ENCODE measurements around the gene LCORL. TPM values are rescaled to one million over a fixed set of nuclear protein-coding genes. Genes with fewer than 3 reads are reported as not detected.

Gene LCORL
- polyA plus RNA-seq, 2 of the 4 experiments (the other 2 are of a cell fraction): 6.4 to 9.7 TPM

DNA sequence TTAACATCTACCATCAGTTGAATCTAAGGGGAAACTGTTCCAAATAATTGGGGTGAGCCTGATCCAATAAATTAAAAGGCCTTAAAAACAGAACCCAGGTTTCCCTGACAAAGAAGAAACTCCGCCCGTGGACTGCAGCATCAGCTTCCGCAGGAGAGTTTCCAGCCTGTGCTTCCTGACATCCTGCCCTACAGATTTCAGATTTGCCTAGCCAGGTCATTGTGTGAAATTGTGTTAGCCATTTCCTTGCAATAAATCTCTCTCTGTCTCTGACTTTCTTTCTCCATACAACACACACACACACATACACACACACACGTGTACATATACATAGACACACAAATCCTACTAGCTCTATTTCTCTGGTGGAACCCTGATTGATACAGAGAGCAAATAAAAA is 48.3 kb upstream of the LCORL start:
- DNase-seq (ENCODE audit: low read depth in 1 of 2, low spot score in 1 of 2) (no peak), FAIRE-seq (no peak), ATAC-seq (no peak)
- POLR2A ChIA-PET: no interaction called here
- H3K4me3 ChIP-seq: no peak overlapping the region
- WGBS (ENCODE audit: missing lambda C conversion rate): 24% methylated on average over 4 of the region's 4 CpGs
- no peak for TF ChIP-seq TP53 (CRISPR knock-in tag; IDR thresholded peaks at IDR 0.05)
- TF ChIP-seq HOXA7 (CRISPR knock-in tag; IDR thresholded peaks at IDR 0.05): no peak
- TF ChIP-seq CBX2 (IDR thresholded peaks at IDR 0.05; ENCODE audit: borderline replicate concordance, low read depth): no peak
- TF ChIP-seq SREBF2 (IDR thresholded peaks at IDR 0.05): no peak
- TF ChIP-seq ELK1 (IDR thresholded peaks at IDR 0.05; ENCODE audit: low read depth, low read length): no peak
- TF ChIP-seq, protein P1, sequence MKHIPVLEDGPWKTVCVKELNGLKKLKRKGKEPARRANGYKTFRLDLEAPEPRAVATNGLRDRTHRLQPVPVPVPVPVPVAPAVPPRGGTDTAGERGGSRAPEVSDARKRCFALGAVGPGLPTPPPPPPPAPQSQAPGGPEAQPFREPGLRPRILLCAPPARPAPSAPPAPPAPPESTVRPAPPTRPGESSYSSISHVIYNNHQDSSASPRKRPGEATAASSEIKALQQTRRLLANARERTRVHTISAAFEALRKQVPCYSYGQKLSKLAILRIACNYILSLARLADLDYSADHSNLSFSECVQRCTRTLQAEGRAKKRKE (CRISPR knock-in tag; IDR thresholded peaks at IDR 0.05; ENCODE audit: low read depth): no peak
- TF ChIP-seq KDM5A (IDR thresholded peaks at IDR 0.05): no peak
- H3K27ac ChIP-seq: no peak overlapping the region
- no peak overlapping the region for H3K4me2 ChIP-seq
- H3K9me3 ChIP-seq: no peaks in the 10 kb centered on the region
- CTCF ChIA-PET: no interaction called here
- H3K4me1 ChIP-seq: no peaks in the 10 kb centered on the region

GRCh38 chr4:18067031-18067430 is 45.5 kb upstream of the LCORL start:
- POLR2A ChIA-PET: no interaction called here
- ATAC-seq: no peak
- DNase-seq (ENCODE audit: low read depth in 1 of 2, low spot score in 1 of 2): no peak
- CTCF ChIA-PET: no interaction called here
- no peak overlapping the region for H3K4me2 ChIP-seq
- no peak overlapping the region for H3K4me3 ChIP-seq
- FAIRE-seq: no peak
- TF ChIP-seq, protein P2, sequence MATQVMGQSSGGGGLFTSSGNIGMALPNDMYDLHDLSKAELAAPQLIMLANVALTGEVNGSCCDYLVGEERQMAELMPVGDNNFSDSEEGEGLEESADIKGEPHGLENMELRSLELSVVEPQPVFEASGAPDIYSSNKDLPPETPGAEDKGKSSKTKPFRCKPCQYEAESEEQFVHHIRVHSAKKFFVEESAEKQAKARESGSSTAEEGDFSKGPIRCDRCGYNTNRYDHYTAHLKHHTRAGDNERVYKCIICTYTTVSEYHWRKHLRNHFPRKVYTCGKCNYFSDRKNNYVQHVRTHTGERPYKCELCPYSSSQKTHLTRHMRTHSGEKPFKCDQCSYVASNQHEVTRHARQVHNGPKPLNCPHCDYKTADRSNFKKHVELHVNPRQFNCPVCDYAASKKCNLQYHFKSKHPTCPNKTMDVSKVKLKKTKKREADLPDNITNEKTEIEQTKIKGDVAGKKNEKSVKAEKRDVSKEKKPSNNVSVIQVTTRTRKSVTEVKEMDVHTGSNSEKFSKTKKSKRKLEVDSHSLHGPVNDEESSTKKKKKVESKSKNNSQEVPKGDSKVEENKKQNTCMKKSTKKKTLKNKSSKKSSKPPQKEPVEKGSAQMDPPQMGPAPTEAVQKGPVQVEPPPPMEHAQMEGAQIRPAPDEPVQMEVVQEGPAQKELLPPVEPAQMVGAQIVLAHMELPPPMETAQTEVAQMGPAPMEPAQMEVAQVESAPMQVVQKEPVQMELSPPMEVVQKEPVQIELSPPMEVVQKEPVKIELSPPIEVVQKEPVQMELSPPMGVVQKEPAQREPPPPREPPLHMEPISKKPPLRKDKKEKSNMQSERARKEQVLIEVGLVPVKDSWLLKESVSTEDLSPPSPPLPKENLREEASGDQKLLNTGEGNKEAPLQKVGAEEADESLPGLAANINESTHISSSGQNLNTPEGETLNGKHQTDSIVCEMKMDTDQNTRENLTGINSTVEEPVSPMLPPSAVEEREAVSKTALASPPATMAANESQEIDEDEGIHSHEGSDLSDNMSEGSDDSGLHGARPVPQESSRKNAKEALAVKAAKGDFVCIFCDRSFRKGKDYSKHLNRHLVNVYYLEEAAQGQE (IDR thresholded peaks at IDR 0.05): no peak
- TF ChIP-seq RNF2 (IDR thresholded peaks at IDR 0.05; ENCODE audit: borderline replicate concordance, low read depth): no peak
- TF ChIP-seq ZFP36 (IDR thresholded peaks at IDR 0.05; ENCODE audit: borderline replicate concordance, partially characterized antibody): no peak
- no peak for TF ChIP-seq EHMT2 (IDR thresholded peaks at IDR 0.05; ENCODE audit: low read depth)
- TF ChIP-seq, protein P1 (CRISPR knock-in tag; IDR thresholded peaks at IDR 0.05; ENCODE audit: low read depth): no peak
- no peak for TF ChIP-seq CBX2 (IDR thresholded peaks at IDR 0.05; ENCODE audit: borderline replicate concordance, low read depth)
- TF ChIP-seq, protein P3, sequence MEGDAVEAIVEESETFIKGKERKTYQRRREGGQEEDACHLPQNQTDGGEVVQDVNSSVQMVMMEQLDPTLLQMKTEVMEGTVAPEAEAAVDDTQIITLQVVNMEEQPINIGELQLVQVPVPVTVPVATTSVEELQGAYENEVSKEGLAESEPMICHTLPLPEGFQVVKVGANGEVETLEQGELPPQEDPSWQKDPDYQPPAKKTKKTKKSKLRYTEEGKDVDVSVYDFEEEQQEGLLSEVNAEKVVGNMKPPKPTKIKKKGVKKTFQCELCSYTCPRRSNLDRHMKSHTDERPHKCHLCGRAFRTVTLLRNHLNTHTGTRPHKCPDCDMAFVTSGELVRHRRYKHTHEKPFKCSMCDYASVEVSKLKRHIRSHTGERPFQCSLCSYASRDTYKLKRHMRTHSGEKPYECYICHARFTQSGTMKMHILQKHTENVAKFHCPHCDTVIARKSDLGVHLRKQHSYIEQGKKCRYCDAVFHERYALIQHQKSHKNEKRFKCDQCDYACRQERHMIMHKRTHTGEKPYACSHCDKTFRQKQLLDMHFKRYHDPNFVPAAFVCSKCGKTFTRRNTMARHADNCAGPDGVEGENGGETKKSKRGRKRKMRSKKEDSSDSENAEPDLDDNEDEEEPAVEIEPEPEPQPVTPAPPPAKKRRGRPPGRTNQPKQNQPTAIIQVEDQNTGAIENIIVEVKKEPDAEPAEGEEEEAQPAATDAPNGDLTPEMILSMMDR (IDR thresholded peaks at IDR 0.05): no peak
- TF ChIP-seq MAFK (IDR thresholded peaks at IDR 0.05; ENCODE audit: partially characterized antibody): no peak
- no peak for TF ChIP-seq HOXB5 (CRISPR knock-in tag; IDR thresholded peaks at IDR 0.05)
- TF ChIP-seq KDM1A (IDR thresholded peaks at IDR 0.05; ENCODE audit: low read depth): no peak
- TF ChIP-seq CBX8 (IDR thresholded peaks at IDR 0.05): no peak
- H3K27ac ChIP-seq: no peak overlapping the region
- WGBS (ENCODE audit: missing lambda C conversion rate): 14% methylated on average over 2 of the region's 2 CpGs
- H3K9me3 ChIP-seq: no peaks in the 10 kb centered on the region
- no peaks in the 10 kb centered on the region for H3K4me1 ChIP-seq

Data from A549 (cell line).